ENCODE data around the gene HIPK2. TPM values are rescaled to one million over a fixed set of nuclear protein-coding genes. Genes with fewer than 3 reads are reported as not detected.
A peak's percentile ranks its signal among the peaks of the same experiment; 100 is the strongest.

HIPK2 gene
- total RNA-seq, 6 donors from 2014 or later, result 38.6 to 59.6 (median 45.9) TPM

DNA sequence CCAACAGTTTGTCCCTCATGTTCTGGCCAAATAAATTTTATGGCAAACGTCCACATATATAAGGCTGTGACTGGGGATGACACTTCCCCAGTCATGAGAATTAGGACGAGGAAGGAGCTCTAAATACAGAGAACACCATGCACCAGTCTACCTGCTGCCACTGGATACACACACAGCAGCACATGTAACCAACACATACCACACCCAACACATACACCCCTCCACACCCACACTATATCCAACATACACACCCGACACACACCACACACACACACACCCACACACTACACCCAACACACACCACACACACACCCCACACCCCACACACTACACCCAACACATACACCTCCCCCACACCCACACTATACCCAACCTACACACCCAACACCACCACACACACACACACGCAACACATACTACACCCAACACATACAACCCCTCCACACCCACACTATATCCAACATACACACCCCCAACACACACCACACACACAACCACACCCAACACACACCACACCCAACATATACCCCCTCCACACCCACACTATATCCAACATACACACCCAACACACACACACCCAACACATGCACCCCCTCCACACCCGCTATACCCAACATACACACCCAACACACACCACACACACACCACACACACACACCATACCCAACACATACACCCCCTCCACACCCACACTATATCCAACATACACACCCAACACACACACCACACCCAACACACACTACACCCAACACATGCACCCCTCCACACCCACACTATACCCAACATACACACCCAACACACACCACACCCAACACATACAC, 74.1 kb downstream of the HIPK2 start:
- no peak for ATAC-seq (ENCODE audit: low FRiP score in 2 of 2)
- H3K27ac ChIP-seq, result peak overlapping the region; percentile 20 to 72 (median 69)

DNA sequence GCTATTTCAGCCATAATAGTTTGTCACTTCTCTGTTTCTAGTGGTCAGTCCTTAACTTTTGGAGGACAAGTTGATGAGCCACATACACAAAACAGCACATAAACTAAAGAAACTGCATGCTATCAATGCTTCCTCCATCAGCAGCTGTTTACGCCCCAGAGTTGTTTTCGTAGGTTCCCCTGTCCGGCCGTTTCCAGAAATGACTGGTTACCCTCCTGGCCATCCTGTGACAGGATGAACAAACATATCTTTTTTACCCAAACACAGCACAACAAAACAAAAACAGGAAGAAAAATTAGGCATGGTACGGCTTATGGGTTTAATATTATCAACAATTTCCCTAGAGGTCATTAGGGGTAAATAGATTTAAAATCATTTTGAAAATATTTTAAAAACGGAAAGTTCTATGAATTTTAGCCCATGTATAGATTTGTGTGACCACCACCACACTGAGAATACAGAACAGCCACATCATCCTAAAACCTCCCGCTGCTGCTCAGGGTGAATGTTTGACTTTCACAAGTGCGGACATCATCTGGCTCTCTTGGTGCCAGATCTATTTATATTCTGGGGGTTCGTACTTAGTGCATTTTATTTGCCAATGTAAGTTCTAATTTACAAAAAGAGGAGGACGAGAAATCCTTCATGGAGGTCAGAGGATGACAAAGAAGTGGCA, 74.8 kb downstream of the HIPK2 start:
- peaks cover 0 to 44% (median 12%) of the 10 kb centered on the region in 4 donors for H3K36me3 ChIP-seq
- H3K27me3 ChIP-seq, result no peaks in the 10 kb centered on the region
- ATAC-seq (ENCODE audit: low FRiP score in 2 of 2), result no peak
- no peak overlapping the region for H3K4me3 ChIP-seq
- H3K9me3 ChIP-seq, result no peaks in the 10 kb centered on the region
- WGBS, 2 donors, result 55 to 58% methylated on average over 10 of the region's 10 CpGs
- no peak for DNase-seq
- H3K4me1 ChIP-seq, result peaks cover 26 to 45% (median 35%) of the 10 kb centered on the region in 4 donors
- no peak for TF ChIP-seq POLR2AphosphoS5 (IDR thresholded peaks at IDR 0.05)
- TF ChIP-seq, protein P1, sequence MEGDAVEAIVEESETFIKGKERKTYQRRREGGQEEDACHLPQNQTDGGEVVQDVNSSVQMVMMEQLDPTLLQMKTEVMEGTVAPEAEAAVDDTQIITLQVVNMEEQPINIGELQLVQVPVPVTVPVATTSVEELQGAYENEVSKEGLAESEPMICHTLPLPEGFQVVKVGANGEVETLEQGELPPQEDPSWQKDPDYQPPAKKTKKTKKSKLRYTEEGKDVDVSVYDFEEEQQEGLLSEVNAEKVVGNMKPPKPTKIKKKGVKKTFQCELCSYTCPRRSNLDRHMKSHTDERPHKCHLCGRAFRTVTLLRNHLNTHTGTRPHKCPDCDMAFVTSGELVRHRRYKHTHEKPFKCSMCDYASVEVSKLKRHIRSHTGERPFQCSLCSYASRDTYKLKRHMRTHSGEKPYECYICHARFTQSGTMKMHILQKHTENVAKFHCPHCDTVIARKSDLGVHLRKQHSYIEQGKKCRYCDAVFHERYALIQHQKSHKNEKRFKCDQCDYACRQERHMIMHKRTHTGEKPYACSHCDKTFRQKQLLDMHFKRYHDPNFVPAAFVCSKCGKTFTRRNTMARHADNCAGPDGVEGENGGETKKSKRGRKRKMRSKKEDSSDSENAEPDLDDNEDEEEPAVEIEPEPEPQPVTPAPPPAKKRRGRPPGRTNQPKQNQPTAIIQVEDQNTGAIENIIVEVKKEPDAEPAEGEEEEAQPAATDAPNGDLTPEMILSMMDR (IDR thresholded peaks at IDR 0.05), result no peak
- H3K27ac ChIP-seq, result peak overlapping the region; percentile 20 to 72 (median 69)

More for the DNA sequence above, 74.1 kb downstream of the HIPK2 start:
- Histone ChIP-seq H3K9me3 (no peaks in the 10 kb centered on the region), H3K4me1 (peaks cover 26 to 44% (median 35%) of the 10 kb centered on the region in 4 donors), H3K36me3 (peaks cover 0 to 40% (median 14%) of the 10 kb centered on the region in 4 donors), H3K4me3 (no peak overlapping the region), H3K27me3 (no peaks in the 10 kb centered on the region)
- TF ChIP-seq POLR2AphosphoS5 (IDR thresholded peaks at IDR 0.05) (no peak), POLR2A (IDR thresholded peaks at IDR 0.05) (no peak), EP300 (IDR thresholded peaks at IDR 0.05) (no peak)
- TF ChIP-seq, protein P1 (IDR thresholded peaks at IDR 0.05), result no peak
- WGBS, 2 donors, result 73 to 74% methylated on average over 5 of the region's 5 CpGs
- DNase-seq, result no peak

DNA sequence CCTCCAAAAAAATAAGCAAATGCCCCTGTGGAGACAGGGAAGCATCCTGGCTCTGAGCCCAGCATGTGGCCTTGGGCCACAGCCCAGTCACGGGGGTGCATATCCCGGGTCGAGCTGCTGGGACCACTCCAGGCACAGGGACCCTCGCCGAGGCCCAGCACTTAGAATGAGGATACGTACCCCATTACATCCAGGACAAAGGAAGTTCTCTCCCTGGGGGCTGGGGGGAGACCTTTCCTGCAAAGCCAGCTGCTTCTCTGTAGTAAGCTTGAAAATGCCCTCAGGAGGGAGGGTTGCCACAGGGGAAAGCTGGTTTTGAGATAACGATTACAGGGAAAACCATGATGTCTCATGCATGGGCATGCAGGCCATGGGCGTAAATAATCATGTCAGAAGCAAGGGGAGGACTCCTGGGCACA, 75.5 kb downstream of the HIPK2 start:
- peak overlapping the region; percentile 20 to 72 (median 69) for H3K27ac ChIP-seq
- ATAC-seq (ENCODE audit: low FRiP score in 2 of 2) (no peak), DNase-seq (no peak)
- WGBS, 2 donors, result 36 to 38% methylated on average over 5 to 7 of the region's 8 CpGs
- H3K27me3 ChIP-seq, result no peaks in the 10 kb centered on the region
- H3K9me3 ChIP-seq, result no peaks in the 10 kb centered on the region
- H3K36me3 ChIP-seq, result peaks cover 0 to 38% (median 10%) of the 10 kb centered on the region in 4 donors
- H3K4me3 ChIP-seq, result no peak overlapping the region
- TF ChIP-seq, protein P1 (IDR thresholded peaks at IDR 0.05), result no peak
- TF ChIP-seq POLR2AphosphoS5 (IDR thresholded peaks at IDR 0.05), result no peak
- TF ChIP-seq EP300 (IDR thresholded peaks at IDR 0.05), result no peak
- no peak for TF ChIP-seq POLR2A (IDR thresholded peaks at IDR 0.05)
- peaks cover 26 to 45% (median 35%) of the 10 kb centered on the region in 4 donors for H3K4me1 ChIP-seq

DNA sequence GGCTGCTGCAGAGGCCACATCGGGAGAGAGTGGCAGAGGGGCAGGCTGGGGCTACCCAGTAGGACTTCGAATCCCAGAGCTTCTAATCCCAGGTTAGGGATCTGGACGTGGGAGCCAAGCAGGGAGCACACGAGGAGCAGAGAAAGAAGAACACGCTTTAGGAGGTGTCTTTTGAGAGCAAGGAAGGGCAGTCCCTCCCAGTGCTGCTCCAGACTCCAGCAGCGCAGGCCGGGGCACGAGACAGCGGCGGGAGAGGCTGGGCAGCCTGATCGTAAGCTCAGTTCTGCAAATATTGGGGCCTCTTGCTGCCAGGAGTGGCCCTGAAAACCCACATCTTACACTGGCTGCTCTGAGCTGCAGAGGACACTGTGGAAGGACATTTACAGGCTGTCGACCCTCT, 75.9 kb downstream of the HIPK2 start:
- DNase-seq (peak in 1 of 2 donors; percentile 52), ATAC-seq (ENCODE audit: low FRiP score in 2 of 2) (no peak)
- Histone ChIP-seq H3K4me3 (no peak overlapping the region), H3K27me3 (no peaks in the 10 kb centered on the region), H3K9me3 (no peaks in the 10 kb centered on the region), H3K27ac (peak overlapping the region; percentile 20 to 72 (median 69)), H3K4me1 (peaks cover 28 to 48% (median 38%) of the 10 kb centered on the region in 4 donors), H3K36me3 (peaks cover 0 to 33% (median 9%) of the 10 kb centered on the region in 4 donors)
- TF ChIP-seq, protein P1 (IDR thresholded peaks at IDR 0.05), result no peak
- TF ChIP-seq EP300 (IDR thresholded peaks at IDR 0.05) (no peak), POLR2A (IDR thresholded peaks at IDR 0.05) (no peak), POLR2AphosphoS5 (IDR thresholded peaks at IDR 0.05) (no peak)
- WGBS, 2 donors, result 67 to 82% methylated on average over 11 to 12 of the region's 12 CpGs
